ENCODE measurements around the gene HIPK3. TPM values are rescaled to one million over a fixed set of nuclear protein-coding genes. Genes with fewer than 3 reads are reported as not detected.

Gene HIPK3
- total RNA-seq, 1 donor from 2014 or later, result 100 TPM

DNA sequence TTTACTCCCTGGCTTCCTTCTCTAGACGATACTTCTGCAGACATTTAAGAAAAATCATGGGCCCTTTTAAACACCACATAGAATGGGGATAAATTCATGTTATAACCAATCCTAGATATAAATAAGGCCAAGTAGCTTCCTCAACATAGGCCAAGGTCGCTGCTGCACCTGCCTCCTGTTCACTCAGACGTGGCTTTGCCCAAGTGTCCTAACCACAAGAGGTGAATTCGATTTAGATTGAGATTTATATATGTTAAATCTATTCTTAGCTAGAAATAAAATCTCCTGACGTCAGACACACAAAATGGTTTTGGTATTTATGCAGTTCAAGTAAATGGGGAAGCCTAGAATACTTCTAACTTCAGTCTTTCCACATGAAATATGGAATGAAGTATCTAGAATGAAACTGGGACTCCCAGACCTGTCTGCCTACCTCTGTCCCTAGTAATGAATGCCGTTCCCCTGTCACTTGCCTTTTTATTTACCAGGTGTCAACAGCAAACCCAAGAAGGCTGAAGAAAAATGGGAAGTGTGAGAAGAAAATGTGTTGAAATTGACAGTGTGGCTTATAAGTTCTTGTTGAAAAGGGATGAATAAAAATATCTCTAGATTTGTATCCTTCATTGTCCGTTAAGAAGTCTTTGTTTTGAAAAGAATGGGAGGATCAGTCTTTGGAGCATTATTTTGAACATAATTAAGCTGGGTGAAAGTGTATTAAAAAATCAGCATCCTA is 131.8 kb downstream of the HIPK3 start:
- Histone ChIP-seq H3K4me3 (ENCODE audit: low read depth, low read length) (no peak overlapping the region), H3K36me3 (ENCODE audit: control insufficient read depth, insufficient read depth, low read length) (no peaks in the 10 kb centered on the region), H3K27me3 (ENCODE audit: control insufficient read depth, insufficient read depth, low read length) (no peaks in the 10 kb centered on the region)
- TF ChIP-seq, protein P1, sequence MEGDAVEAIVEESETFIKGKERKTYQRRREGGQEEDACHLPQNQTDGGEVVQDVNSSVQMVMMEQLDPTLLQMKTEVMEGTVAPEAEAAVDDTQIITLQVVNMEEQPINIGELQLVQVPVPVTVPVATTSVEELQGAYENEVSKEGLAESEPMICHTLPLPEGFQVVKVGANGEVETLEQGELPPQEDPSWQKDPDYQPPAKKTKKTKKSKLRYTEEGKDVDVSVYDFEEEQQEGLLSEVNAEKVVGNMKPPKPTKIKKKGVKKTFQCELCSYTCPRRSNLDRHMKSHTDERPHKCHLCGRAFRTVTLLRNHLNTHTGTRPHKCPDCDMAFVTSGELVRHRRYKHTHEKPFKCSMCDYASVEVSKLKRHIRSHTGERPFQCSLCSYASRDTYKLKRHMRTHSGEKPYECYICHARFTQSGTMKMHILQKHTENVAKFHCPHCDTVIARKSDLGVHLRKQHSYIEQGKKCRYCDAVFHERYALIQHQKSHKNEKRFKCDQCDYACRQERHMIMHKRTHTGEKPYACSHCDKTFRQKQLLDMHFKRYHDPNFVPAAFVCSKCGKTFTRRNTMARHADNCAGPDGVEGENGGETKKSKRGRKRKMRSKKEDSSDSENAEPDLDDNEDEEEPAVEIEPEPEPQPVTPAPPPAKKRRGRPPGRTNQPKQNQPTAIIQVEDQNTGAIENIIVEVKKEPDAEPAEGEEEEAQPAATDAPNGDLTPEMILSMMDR (IDR thresholded peaks at IDR 0.05; ENCODE audit: insufficient read depth, low read length, severe bottlenecking), result no peak
- no peak for DNase-seq (ENCODE audit: low read depth)
- FAIRE-seq, result no peak

DNA sequence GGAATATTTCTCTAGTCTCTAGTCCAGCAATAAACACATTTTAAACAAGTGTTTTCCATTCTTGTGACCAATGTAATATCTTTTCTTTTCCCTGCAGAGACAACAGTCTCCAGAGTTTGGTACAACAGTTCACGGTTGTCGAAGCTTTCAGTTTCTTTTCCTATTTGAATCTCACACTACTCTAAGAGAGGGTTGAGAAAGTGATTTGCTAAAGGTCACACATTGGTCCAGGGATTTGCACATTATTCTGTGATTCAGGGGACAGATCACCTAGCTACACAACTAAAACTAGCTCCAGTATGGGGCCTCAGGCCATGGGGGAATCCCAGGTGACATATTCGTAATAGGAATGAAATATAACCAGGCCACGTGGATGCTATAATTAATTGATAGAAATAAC is 132.5 kb downstream of the HIPK3 start:
- H3K36me3 ChIP-seq (ENCODE audit: control insufficient read depth, insufficient read depth, low read length), result no peaks in the 10 kb centered on the region
- no peaks in the 10 kb centered on the region for H3K27me3 ChIP-seq (ENCODE audit: control insufficient read depth, insufficient read depth, low read length)
- TF ChIP-seq, protein P1 (IDR thresholded peaks at IDR 0.05; ENCODE audit: insufficient read depth, low read length, severe bottlenecking), result no peak
- FAIRE-seq (no peak), DNase-seq (ENCODE audit: low read depth) (no peak)
- H3K4me3 ChIP-seq (ENCODE audit: low read depth, low read length), result no peak overlapping the region

DNA sequence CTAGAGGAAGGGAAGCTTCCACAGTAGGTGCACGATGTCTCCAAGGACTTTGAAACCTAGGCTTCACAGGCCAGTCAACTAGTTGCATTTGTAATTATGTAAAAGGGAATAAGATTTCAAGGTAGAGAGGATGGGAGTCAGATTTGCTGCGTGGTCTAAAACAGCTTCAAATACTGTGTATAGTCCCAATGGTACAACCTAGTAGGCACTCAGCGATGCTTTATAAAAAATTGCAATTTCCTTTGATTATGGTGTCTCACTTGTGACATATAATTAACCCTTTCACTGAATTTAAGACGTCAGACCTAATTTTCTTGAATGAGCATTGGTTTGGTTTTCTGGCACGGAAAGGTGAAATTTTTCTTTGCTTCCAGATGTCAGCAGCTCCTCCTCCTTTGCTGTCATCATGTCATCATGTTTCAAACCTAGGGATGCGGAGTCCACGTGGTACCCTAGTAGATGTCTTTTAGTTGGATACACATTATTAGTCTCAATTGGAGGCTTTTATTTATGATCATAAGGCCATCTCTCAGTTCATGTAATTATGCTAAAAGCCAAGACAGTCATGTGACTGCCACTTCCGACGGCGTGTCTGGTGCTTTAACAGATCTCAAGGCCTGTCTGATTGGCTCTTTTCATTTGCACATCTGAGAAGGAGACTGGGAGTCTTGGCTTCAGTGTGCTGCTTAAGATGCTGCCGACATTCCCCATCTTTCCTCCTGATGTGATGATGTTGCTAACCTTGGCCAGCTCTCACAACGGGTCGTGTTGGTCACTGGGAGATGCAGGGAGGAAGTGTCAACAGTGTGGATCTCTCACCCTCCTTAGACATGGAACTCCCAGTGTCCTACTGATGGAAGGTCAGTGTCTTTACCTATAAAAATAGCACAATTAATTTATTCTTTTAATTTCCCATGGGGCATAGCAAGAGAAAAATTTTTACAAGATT is 134.0 kb downstream of the HIPK3 start:
- FAIRE-seq (no peak), DNase-seq (ENCODE audit: low read depth) (no peak)
- H3K27me3 ChIP-seq (ENCODE audit: control insufficient read depth, insufficient read depth, low read length), result no peaks in the 10 kb centered on the region
- TF ChIP-seq, protein P1 (IDR thresholded peaks at IDR 0.05; ENCODE audit: insufficient read depth, low read length, severe bottlenecking), result no peak
- no peaks in the 10 kb centered on the region for H3K36me3 ChIP-seq (ENCODE audit: control insufficient read depth, insufficient read depth, low read length)
- H3K4me3 ChIP-seq (ENCODE audit: low read depth, low read length), result no peak overlapping the region

DNA sequence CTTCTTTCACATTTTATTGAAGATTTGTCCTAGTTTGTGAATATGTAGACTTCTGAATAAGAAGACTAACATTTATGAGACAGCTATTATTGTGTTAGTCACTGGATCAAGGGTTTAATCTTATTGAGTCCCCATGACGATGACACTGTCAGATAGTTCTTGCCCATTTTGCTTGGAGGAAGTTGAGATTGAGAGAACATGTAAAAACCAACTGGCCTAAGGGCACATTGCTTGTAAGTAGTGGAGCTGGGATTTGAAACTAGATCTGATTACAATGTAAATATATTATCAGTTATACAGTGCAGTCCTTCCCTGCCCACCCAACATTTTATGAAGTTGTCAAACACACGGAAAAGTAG is 134.7 kb downstream of the HIPK3 start:
- H3K4me3 ChIP-seq (ENCODE audit: low read depth, low read length), result no peak overlapping the region
- DNase-seq (ENCODE audit: low read depth) (no peak), FAIRE-seq (no peak)
- no peaks in the 10 kb centered on the region for H3K36me3 ChIP-seq (ENCODE audit: control insufficient read depth, insufficient read depth, low read length)
- TF ChIP-seq, protein P1 (IDR thresholded peaks at IDR 0.05; ENCODE audit: insufficient read depth, low read length, severe bottlenecking), result no peak
- no peaks in the 10 kb centered on the region for H3K27me3 ChIP-seq (ENCODE audit: control insufficient read depth, insufficient read depth, low read length)

DNA sequence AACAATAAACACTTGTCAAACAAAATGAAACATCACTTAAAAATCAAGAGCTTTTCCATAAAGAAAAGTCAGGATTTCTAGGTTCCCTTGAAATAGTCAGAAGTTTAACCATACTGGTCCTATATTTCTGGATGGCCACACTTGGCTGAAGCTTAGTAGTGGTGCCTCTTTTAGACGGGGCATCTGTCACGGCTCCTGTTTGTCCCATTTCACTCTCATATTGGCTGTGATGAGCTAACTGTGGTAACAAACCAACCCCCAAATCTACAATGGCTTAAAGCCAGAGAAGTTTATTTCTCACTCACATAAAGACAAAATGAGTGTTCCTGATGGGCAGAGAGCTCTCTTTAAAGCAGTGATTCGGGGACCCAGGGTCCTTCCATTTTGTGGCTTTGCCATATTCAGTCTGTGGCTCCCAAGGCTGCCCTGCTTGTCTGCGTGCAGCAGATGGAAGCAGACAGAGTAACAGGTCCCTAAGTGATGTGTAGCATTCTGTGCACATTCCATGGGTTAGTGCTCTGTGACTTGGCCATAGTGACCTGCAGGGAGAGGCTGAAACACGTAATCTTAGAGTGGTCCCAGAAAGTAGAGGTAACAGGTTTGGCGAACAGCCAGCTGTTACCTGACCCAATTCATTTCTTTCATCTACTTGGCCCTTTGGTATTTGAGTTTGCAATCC is 137.4 kb downstream of the HIPK3 start:
- Histone ChIP-seq H3K36me3 (ENCODE audit: control insufficient read depth, insufficient read depth, low read length) (no peaks in the 10 kb centered on the region), H3K27me3 (ENCODE audit: control insufficient read depth, insufficient read depth, low read length) (no peaks in the 10 kb centered on the region), H3K4me3 (ENCODE audit: low read depth, low read length) (no peak overlapping the region)
- no peak for DNase-seq (ENCODE audit: low read depth)
- TF ChIP-seq, protein P1 (IDR thresholded peaks at IDR 0.05; ENCODE audit: insufficient read depth, low read length, severe bottlenecking), result no peak
- no peak for FAIRE-seq
